BLaER1 treated with 17β-estradiol and CSF1 and Interleukin-3, amounts not matched to agents 10 nM and 100 nM (cell line): ENCODE data around the gene KLB.

Experiments
- H3K27ac ChIP-seq, 11 experiments: shearing (Covaris generic); formaldehyde crosslinking; 2 replicates each; pipeline ENCODE4 v1.8.1; 2022
- H3K27me3 ChIP-seq, 11 experiments: shearing (Covaris generic); formaldehyde crosslinking; 2 replicates each; pipeline ENCODE4 v1.8.1; 2022
- H3K36me3 ChIP-seq, 11 experiments: shearing (Covaris generic); formaldehyde crosslinking; 2 replicates each; pipeline ENCODE4 v1.8.1; 2022
- H3K4me1 ChIP-seq, 10 experiments: shearing (Covaris generic); formaldehyde crosslinking; 2 replicates each; pipeline ENCODE4 v1.8.1; 2022
- H3K4me2 ChIP-seq, 11 experiments: shearing (Covaris generic); formaldehyde crosslinking; 2 replicates each; pipeline ENCODE4 v1.8.1; 2022
- H3K4me3 ChIP-seq, 10 experiments: shearing (Covaris generic); formaldehyde crosslinking; 2 replicates each; pipeline ENCODE4 v1.8.1; 2022
- H3K9ac ChIP-seq, 11 experiments: shearing (Covaris generic); formaldehyde crosslinking; 2 replicates each; pipeline ENCODE4 v1.8.1; 2022
- H3K9me3 ChIP-seq, 11 experiments: shearing (Covaris generic); formaldehyde crosslinking; replicated peaks in 1 of 11; 2 replicates each; pipeline ENCODE4 v1.8.1; 2022
- H4K20me1 ChIP-seq, 11 experiments: shearing (Covaris generic); formaldehyde crosslinking; 2 replicates each; pipeline ENCODE4 v1.8.1; 2022
- Cebpa-rat ChIP-seq, 11 experiments: shearing (Covaris generic); IDR thresholded peaks; 2 replicates each; pipeline ENCODE4 v1.8.1; 2022

KLB gene

GRCh38 chr4:39467464-39467863 is 60.7 kb downstream of the KLB start:
- Histone ChIP-seq H3K4me3 (no peak overlapping the region), H3K9ac (no peak overlapping the region; a peak in 1 of 22 replicates), H4K20me1 (no peaks in the 10 kb centered on the region), H3K9me3 (no peaks in the 10 kb centered on the region), H3K4me2 (no peak overlapping the region), H3K27ac (no peak overlapping the region), H3K27me3 (no peaks in the 10 kb centered on the region), H3K4me1 (peaks cover 0 to 9% (median 5%) of the 10 kb centered on the region in 10 experiments; a peak in 14 of 20 replicates), H3K36me3 (peaks cover 53 to 83% (median 63%) of the 10 kb centered on the region in 11 experiments)
- no peak for TF ChIP-seq Cebpa-rat (IDR thresholded peaks at IDR 0.05)

GRCh38 chr4:39469429-39470077 is 62.8 kb downstream of the KLB start:
- Histone ChIP-seq H3K9ac (peak overlapping the region; percentile 53 to 80 (median 73); a peak in 21 of 22 replicates), H3K4me1 (peaks cover 0 to 9% (median 5%) of the 10 kb centered on the region in 10 experiments; a peak in 14 of 20 replicates), H4K20me1 (no peaks in the 10 kb centered on the region), H3K4me2 (peak overlapping the region; percentile 8 to 81 (median 50); a peak in 16 of 22 replicates), H3K27me3 (no peaks in the 10 kb centered on the region), H3K9me3 (no peaks in the 10 kb centered on the region), H3K36me3 (peaks cover 44 to 74% (median 55%) of the 10 kb centered on the region in 11 experiments), H3K4me3 (0 out of 20 replicates have a peak overlapping the region, but pooled peaks of 1 of the 10 experiments have one; percentile 25), H3K27ac (peak overlapping the region; percentile 48 to 90 (median 79); a peak in 21 of 22 replicates)
- TF ChIP-seq Cebpa-rat (IDR thresholded peaks at IDR 0.05) = no peak

- no peaks in the 10 kb centered on the region for H3K9me3 ChIP-seq
- 0 out of 22 replicates have a peak overlapping the region, but pooled peaks of 1 of the 11 experiments have one; percentile 80 for H3K9ac ChIP-seq
- no peak for TF ChIP-seq Cebpa-rat (IDR thresholded peaks at IDR 0.05)
- no peaks in the 10 kb centered on the region for H4K20me1 ChIP-seq
- no peak overlapping the region for H3K4me3 ChIP-seq
- peak overlapping the region in 2 of 11 experiments; percentile 50 to 69; a peak in 3 of 22 replicates for H3K4me2 ChIP-seq
- peaks cover 37 to 68% (median 50%) of the 10 kb centered on the region in 11 experiments; a peak in 21 of 22 replicates for H3K36me3 ChIP-seq
- peaks cover 0 to 9% (median 5%) of the 10 kb centered on the region in 10 experiments; a peak in 14 of 20 replicates for H3K4me1 ChIP-seq
- H3K27me3 ChIP-seq = no peaks in the 10 kb centered on the region
- H3K27ac ChIP-seq = peak overlapping the region in 4 of 11 experiments; percentile 79 to 90 (median 83); a peak in 6 of 22 replicates
These were observed 63.7 kb downstream of the KLB start for GRCh38 chr4:39470402-39470801.

GRCh38 chr4:39472396-39472795 is 65.7 kb downstream of the KLB start:
- Histone ChIP-seq H3K4me1 (peaks cover 0 to 9% (median 5%) of the 10 kb centered on the region in 10 experiments; a peak in 14 of 20 replicates), H4K20me1 (no peaks in the 10 kb centered on the region), H3K27me3 (no peaks in the 10 kb centered on the region), H3K36me3 (peaks cover 30 to 68% (median 46%) of the 10 kb centered on the region in 11 experiments; a peak in 21 of 22 replicates), H3K9me3 (no peaks in the 10 kb centered on the region), H3K27ac (no peak overlapping the region), H3K4me3 (no peak overlapping the region), H3K9ac (no peak overlapping the region), H3K4me2 (no peak overlapping the region)
- TF ChIP-seq Cebpa-rat (IDR thresholded peaks at IDR 0.05) = no peak

- Histone ChIP-seq H3K9ac (no peak overlapping the region), H3K4me3 (no peak overlapping the region), H4K20me1 (no peaks in the 10 kb centered on the region), H3K36me3 (peaks cover 26 to 61% (median 43%) of the 10 kb centered on the region in 11 experiments; a peak in 21 of 22 replicates), H3K9me3 (no peaks in the 10 kb centered on the region), H3K4me1 (no peaks in the 10 kb centered on the region), H3K27me3 (no peaks in the 10 kb centered on the region), H3K27ac (no peak overlapping the region), H3K4me2 (no peak overlapping the region)
- TF ChIP-seq Cebpa-rat (IDR thresholded peaks at IDR 0.05) = no peak
These were observed 69.6 kb downstream of the KLB start for GRCh38 chr4:39476187-39476895.

- Histone ChIP-seq H3K4me1 (no peaks in the 10 kb centered on the region), H3K9ac (no peak overlapping the region), H3K4me3 (no peak overlapping the region), H3K4me2 (no peak overlapping the region), H3K36me3 (peaks cover 6 to 30% (median 19%) of the 10 kb centered on the region in 11 experiments; a peak in 19 of 22 replicates), H3K9me3 (peaks cover 11 to 23% (median 20%) of the 10 kb centered on the region in 11 experiments), H3K27ac (no peak overlapping the region), H4K20me1 (no peaks in the 10 kb centered on the region), H3K27me3 (no peaks in the 10 kb centered on the region)
- TF ChIP-seq Cebpa-rat (IDR thresholded peaks at IDR 0.05) = no peak
These were observed 73.5 kb downstream of the KLB start for GRCh38 chr4:39480251-39480650.

- Histone ChIP-seq H3K4me2 (no peak overlapping the region), H3K27me3 (no peaks in the 10 kb centered on the region), H4K20me1 (no peaks in the 10 kb centered on the region), H3K9ac (no peak overlapping the region), H3K27ac (no peak overlapping the region), H3K36me3 (peaks cover 0 to 23% (median 14%) of the 10 kb centered on the region in 11 experiments; a peak in 18 of 22 replicates), H3K4me3 (no peak overlapping the region), H3K4me1 (no peaks in the 10 kb centered on the region), H3K9me3 (peaks cover 16 to 29% (median 26%) of the 10 kb centered on the region in 11 experiments)
- no peak for TF ChIP-seq Cebpa-rat (IDR thresholded peaks at IDR 0.05)
These were observed 74.4 kb downstream of the KLB start for GRCh38 chr4:39480902-39481695.

GRCh38 chr4:39484582-39485272 is 78.0 kb downstream of the KLB start:
- Histone ChIP-seq H3K4me3 (no peak overlapping the region), H3K9ac (no peak overlapping the region), H3K9me3 (peaks cover 16 to 29% (median 26%) of the 10 kb centered on the region in 11 experiments), H3K36me3 (no peaks in the 10 kb centered on the region), H3K27me3 (no peaks in the 10 kb centered on the region), H4K20me1 (no peaks in the 10 kb centered on the region), H3K27ac (no peak overlapping the region), H3K4me2 (no peak overlapping the region), H3K4me1 (no peaks in the 10 kb centered on the region)
- no peak for TF ChIP-seq Cebpa-rat (IDR thresholded peaks at IDR 0.05)
